GM23338 (cell line): ENCODE measurements around the gene B4GALT7. TPM values are rescaled to one million over a fixed set of nuclear protein-coding genes. Genes with fewer than 3 reads are reported as not detected.

Source experiments
- ATAC-seq: fragments of 200-7000 bp; cut with Tn5 transposase; 3 replicates; pipeline ENCODE4 v1.9.1; 2020
- DNase-seq: peaks from one replicate; pipeline ENCODE4 v3.0.0-alpha.2; 2015; ENCODE audit warnings: low spot score
- H2AFZ ChIP-seq: fragments of 200-600 bp; sonication (generic); 2 replicates; pipeline ENCODE4 v1.8.0; 2016; ENCODE audit warnings: antibody characterized with exemption, mild to moderate bottlenecking, moderate library complexity
- H3F3A ChIP-seq: fragments of 200-600 bp; sonication (generic); replicated peaks from 2 replicates; pipeline ENCODE4 v1.8.0; 2017; ENCODE audit warnings: antibody characterized with exemption, mixed run types, low read depth
- H3K27ac ChIP-seq: fragments of 200-600 bp; sonication (generic); 2 replicates; pipeline ENCODE4 v1.6.1; 2016; ENCODE audit warnings: low read depth
- H3K27me3 ChIP-seq: fragments of 200-600 bp; sonication (generic); 2 replicates; pipeline ENCODE4 v1.8.0; 2016; ENCODE audit warnings: mild to moderate bottlenecking, mixed run types, moderate library complexity; ENCODE audit not compliant: insufficient read depth
- H3K36me3 ChIP-seq: fragments of 200-600 bp; sonication (generic); 2 replicates; pipeline ENCODE4 v1.8.0; 2016; ENCODE audit warnings: mild to moderate bottlenecking; ENCODE audit not compliant: insufficient read depth
- H3K4me1 ChIP-seq: fragments of 200-600 bp; sonication (generic); 2 replicates; pipeline ENCODE4 v1.8.0; 2016; ENCODE audit warnings: mild to moderate bottlenecking, moderate library complexity; ENCODE audit not compliant: insufficient read depth
- H3K4me2 ChIP-seq: fragments of 200-600 bp; sonication (generic); 2 replicates; pipeline ENCODE4 v1.7.1; 2017; ENCODE audit warnings: mixed run types
- H3K4me3 ChIP-seq: fragments of 200-600 bp; sonication (generic); 2 replicates; pipeline ENCODE4 v1.6.1; 2016; ENCODE audit warnings: mixed run types
- H3K79me2 ChIP-seq: fragments of 200-600 bp; sonication (generic); replicated peaks from 2 replicates; pipeline ENCODE4 v1.8.0; 2017; ENCODE audit warnings: mild to moderate bottlenecking; ENCODE audit not compliant: insufficient read depth
- H3K9me2 ChIP-seq: fragments of 200-600 bp; sonication (generic); 2 replicates; pipeline ENCODE4 v1.8.0; 2017; ENCODE audit not compliant: insufficient read depth
- H4K20me1 ChIP-seq: fragments of 200-600 bp; sonication (generic); replicated peaks from 2 replicates; pipeline ENCODE4 v1.8.0; 2017; ENCODE audit warnings: mild to moderate bottlenecking; ENCODE audit not compliant: insufficient read depth
- H3K27ac Mint-ChIP-seq: 2 replicates; pipeline ENCODE4 v1.8.0; 2020; ENCODE audit warnings: inconsistent platforms, mild to moderate bottlenecking, moderate library complexity, mixed read lengths
- H3K27me3 Mint-ChIP-seq: 3 replicates; pipeline ENCODE4 v1.8.0; 2022; ENCODE audit warnings: low read depth, mild to moderate bottlenecking, moderate library complexity, mixed read lengths, inconsistent platforms; ENCODE audit not compliant: insufficient read depth, poor library complexity
- H3K36me3 Mint-ChIP-seq: 3 replicates; pipeline ENCODE4 v1.8.0; 2021; ENCODE audit warnings: low read depth, mild to moderate bottlenecking, inconsistent platforms, moderate library complexity, mixed read lengths
- H3K4me1 Mint-ChIP-seq: 3 replicates; pipeline ENCODE4 v1.8.0; 2020; ENCODE audit warnings: mild to moderate bottlenecking, inconsistent platforms, mixed read lengths
- H3K4me3 Mint-ChIP-seq: 3 replicates; pipeline ENCODE4 v1.8.0; 2021; ENCODE audit warnings: moderate library complexity, mild to moderate bottlenecking, inconsistent platforms, mixed read lengths
- H3K9me3 Mint-ChIP-seq: 3 replicates; pipeline ENCODE4 v1.8.0; 2020; ENCODE audit warnings: moderate library complexity, mild to moderate bottlenecking, inconsistent platforms, mixed read lengths
- CREB1 ChIP-seq: fragments of 250-450 bp; sonication (Bioruptor Pico); IDR thresholded peaks from 2 replicates; pipeline ENCODE4 v1.5.0; 2020; ENCODE audit warnings: low read depth, mild to moderate bottlenecking, moderate library complexity
- EZH2phosphoT487 ChIP-seq: fragments of 200-600 bp; sonication (generic); IDR thresholded peaks from one replicate; pipeline ENCODE4 v1.8.1; 2018; ENCODE audit warnings: antibody characterized with exemption; ENCODE audit not compliant: unreplicated experiment
- JUNB ChIP-seq: IDR thresholded peaks from one replicate; pipeline ENCODE4 v1.6.1; 2016; ENCODE audit warnings: antibody characterized with exemption; ENCODE audit not compliant: unreplicated experiment
- STAT1 ChIP-seq: IDR thresholded peaks from one replicate; pipeline ENCODE4 v1.6.1; 2016; ENCODE audit warnings: antibody characterized with exemption; ENCODE audit not compliant: unreplicated experiment
- ZNF114 ChIP-seq: fragments of 250-450 bp; sonication (Bioruptor Pico); IDR thresholded peaks from 2 replicates; pipeline ENCODE4 v1.5.0; 2020; ENCODE audit warnings: mild to moderate bottlenecking, moderate library complexity
- ZNF331 ChIP-seq: fragments of 250-450 bp; sonication (Bioruptor Pico); IDR thresholded peaks from 2 replicates; pipeline ENCODE4 v1.5.0; 2020; ENCODE audit warnings: low read depth, mild to moderate bottlenecking, moderate library complexity
- polyA plus RNA-seq: library from polyadenylated mRNA; unstranded; fragments of >200 nt; fragmentation: Nextera tagmentation; extraction: Ambion mirVana; gene quantifications from 2 replicates; pipeline ENCODE4 v1.2.1, GENCODE V29; 2016
- total RNA-seq: library from RNA; depleted of rRNA; stranded (reverse); fragments of >200 nt; shearing (Covaris generic); gene quantifications from 2 replicates; pipeline ENCODE4 v1.2.3, GENCODE V29; 2014
- TF ChIP-seq, protein P1 (sequence below), 2 experiments: fragments of 200-600 bp in 1 of 2; sonication (generic) in 1 of 2; conservative IDR thresholded peaks; 2 replicates each; pipeline versions ENCODE4 v1.5.1 to v1.6.1; 2016 to 2017; ENCODE audit warnings: antibody characterized with exemption in 2 of 2, low read depth in 2 of 2, mild to moderate bottlenecking in 2 of 2, moderate library complexity in 1 of 2
- TF ChIP-seq, protein P2 (sequence below): IDR thresholded peaks from 2 replicates; pipeline ENCODE4 v1.6.1; 2016; ENCODE audit warnings: antibody characterized with exemption
- TF ChIP-seq, protein P3 (sequence below): IDR thresholded peaks from one replicate; pipeline ENCODE4 v1.6.1; 2018; ENCODE audit warnings: antibody characterized with exemption; ENCODE audit not compliant: unreplicated experiment

Gene B4GALT7
- total and polyA plus RNA-seq, 2 experiments from 2014 or later: 10.0 to 23.3 TPM

DNA sequence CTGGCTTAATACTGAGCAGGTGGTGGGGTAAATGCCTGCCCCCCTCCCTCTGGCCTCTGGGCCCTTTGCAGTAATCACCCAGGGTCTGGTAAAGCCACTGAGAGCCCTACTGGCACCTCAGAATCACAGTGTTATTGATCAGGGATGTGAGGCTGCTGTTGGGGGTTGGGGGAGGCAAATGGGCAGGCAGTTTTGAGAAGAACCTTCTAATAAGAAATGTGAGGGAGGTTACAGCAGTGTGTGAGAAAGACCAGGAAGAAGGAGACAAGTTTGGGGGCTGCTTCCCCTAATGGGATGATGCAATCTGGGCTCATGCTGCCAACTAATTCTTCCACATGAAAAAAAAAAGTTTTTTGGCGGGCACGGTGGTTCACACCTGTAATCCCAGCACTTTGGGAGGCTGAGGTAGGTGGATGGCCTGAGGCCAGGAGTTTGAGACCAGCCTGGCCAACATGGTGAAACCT, 3.1 kb upstream of the B4GALT7 start:
- no peak for DNase-seq
- Histone ChIP-seq H3K4me3 (no peak overlapping the region), H4K20me1 (peaks cover 6% of the 10 kb centered on the region), H3K79me2 (peaks cover 16% of the 10 kb centered on the region; the same call in 1 of the 2 replicates), H3K4me1 (peaks cover 8% of the 10 kb centered on the region; the same call in 1 of the 2 replicates), H3K9me2 (no peaks in the 10 kb centered on the region), H3K27ac (no peak overlapping the region), H3K4me2 (no peak overlapping the region), H3F3A (peaks cover 25% of the 10 kb centered on the region; the same call in 1 of the 2 replicates), H3K27me3 (peaks cover 7% of the 10 kb centered on the region; the same call in 1 of the 2 replicates), H2AFZ (no peak overlapping the region), H3K36me3 (peaks cover 16% of the 10 kb centered on the region)
- peaks cover 15% of the 10 kb centered on the region for H3K27me3 Mint-ChIP-seq
- peaks cover 47% of the 10 kb centered on the region for H3K36me3 Mint-ChIP-seq
- H3K9me3 Mint-ChIP-seq: no peaks in the 10 kb centered on the region; the same call in 2 of the 3 replicates
- no peak for ATAC-seq
- TF ChIP-seq ZNF331 (no peak), JUNB (no peak), ZNF114 (CRISPR knock-in tag) (no peak)
- TF ChIP-seq, protein P1, sequence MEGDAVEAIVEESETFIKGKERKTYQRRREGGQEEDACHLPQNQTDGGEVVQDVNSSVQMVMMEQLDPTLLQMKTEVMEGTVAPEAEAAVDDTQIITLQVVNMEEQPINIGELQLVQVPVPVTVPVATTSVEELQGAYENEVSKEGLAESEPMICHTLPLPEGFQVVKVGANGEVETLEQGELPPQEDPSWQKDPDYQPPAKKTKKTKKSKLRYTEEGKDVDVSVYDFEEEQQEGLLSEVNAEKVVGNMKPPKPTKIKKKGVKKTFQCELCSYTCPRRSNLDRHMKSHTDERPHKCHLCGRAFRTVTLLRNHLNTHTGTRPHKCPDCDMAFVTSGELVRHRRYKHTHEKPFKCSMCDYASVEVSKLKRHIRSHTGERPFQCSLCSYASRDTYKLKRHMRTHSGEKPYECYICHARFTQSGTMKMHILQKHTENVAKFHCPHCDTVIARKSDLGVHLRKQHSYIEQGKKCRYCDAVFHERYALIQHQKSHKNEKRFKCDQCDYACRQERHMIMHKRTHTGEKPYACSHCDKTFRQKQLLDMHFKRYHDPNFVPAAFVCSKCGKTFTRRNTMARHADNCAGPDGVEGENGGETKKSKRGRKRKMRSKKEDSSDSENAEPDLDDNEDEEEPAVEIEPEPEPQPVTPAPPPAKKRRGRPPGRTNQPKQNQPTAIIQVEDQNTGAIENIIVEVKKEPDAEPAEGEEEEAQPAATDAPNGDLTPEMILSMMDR (conservative IDR thresholded peaks at IDR 0.05; ENCODE audit: low read depth in 2 of 2): no peak
- no peak overlapping the region for H3K4me3 Mint-ChIP-seq
- H3K27ac Mint-ChIP-seq: no peak overlapping the region
- peaks cover 10% of the 10 kb centered on the region for H3K4me1 Mint-ChIP-seq

DNA sequence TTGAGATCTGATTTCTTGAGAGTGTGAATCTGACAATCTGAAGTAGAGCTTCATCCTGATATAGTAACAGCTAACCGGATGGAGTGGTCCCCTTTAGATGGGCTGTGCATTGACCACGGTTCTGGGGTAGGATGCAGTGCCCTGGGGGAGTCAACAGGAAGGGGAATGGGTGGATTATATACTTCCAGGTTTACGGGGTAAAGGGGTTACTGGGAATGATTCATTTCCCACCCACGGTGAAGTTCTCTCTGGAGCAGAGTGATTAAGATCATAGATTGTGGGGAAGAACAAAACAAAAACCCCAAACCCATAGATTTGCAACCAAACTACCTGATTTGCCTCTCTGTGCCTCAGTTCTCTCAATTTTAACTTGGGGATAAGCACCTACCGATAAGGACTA, 1.5 kb upstream of the B4GALT7 start:
- Histone ChIP-seq H2AFZ (no peak overlapping the region), H3K36me3 (peaks cover 15% of the 10 kb centered on the region), H3K4me3 (no peak overlapping the region), H3K27me3 (peaks cover 7% of the 10 kb centered on the region; the same call in 1 of the 2 replicates), H3F3A (peaks cover 20% of the 10 kb centered on the region; the same call in 1 of the 2 replicates), H4K20me1 (peaks cover 6% of the 10 kb centered on the region), H3K9me2 (no peaks in the 10 kb centered on the region), H3K27ac (no peak overlapping the region), H3K4me2 (no peak overlapping the region), H3K79me2 (peaks cover 6% of the 10 kb centered on the region; the same call in 1 of the 2 replicates), H3K4me1 (peaks cover 4% of the 10 kb centered on the region; the same call in 1 of the 2 replicates)
- Mint-ChIP-seq H3K36me3 (peaks cover 34% of the 10 kb centered on the region), H3K9me3 (no peaks in the 10 kb centered on the region; the same call in 2 of the 3 replicates), H3K4me1 (peaks cover 10% of the 10 kb centered on the region; the same call in 2 of the 3 replicates), H3K27ac (no peak overlapping the region), H3K4me3 (peak overlapping the region; percentile 67; the same call in 2 of the 3 replicates), H3K27me3 (peaks cover 14% of the 10 kb centered on the region)
- DNase-seq (no peak), ATAC-seq (no peak)
- TF ChIP-seq EZH2phosphoT487 (no peak), JUNB (no peak), STAT1 (no peak), CREB1 (no peak)
- TF ChIP-seq, protein P2, sequence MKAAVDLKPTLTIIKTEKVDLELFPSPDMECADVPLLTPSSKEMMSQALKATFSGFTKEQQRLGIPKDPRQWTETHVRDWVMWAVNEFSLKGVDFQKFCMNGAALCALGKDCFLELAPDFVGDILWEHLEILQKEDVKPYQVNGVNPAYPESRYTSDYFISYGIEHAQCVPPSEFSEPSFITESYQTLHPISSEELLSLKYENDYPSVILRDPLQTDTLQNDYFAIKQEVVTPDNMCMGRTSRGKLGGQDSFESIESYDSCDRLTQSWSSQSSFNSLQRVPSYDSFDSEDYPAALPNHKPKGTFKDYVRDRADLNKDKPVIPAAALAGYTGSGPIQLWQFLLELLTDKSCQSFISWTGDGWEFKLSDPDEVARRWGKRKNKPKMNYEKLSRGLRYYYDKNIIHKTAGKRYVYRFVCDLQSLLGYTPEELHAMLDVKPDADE: no peak
- TF ChIP-seq, protein P3, sequence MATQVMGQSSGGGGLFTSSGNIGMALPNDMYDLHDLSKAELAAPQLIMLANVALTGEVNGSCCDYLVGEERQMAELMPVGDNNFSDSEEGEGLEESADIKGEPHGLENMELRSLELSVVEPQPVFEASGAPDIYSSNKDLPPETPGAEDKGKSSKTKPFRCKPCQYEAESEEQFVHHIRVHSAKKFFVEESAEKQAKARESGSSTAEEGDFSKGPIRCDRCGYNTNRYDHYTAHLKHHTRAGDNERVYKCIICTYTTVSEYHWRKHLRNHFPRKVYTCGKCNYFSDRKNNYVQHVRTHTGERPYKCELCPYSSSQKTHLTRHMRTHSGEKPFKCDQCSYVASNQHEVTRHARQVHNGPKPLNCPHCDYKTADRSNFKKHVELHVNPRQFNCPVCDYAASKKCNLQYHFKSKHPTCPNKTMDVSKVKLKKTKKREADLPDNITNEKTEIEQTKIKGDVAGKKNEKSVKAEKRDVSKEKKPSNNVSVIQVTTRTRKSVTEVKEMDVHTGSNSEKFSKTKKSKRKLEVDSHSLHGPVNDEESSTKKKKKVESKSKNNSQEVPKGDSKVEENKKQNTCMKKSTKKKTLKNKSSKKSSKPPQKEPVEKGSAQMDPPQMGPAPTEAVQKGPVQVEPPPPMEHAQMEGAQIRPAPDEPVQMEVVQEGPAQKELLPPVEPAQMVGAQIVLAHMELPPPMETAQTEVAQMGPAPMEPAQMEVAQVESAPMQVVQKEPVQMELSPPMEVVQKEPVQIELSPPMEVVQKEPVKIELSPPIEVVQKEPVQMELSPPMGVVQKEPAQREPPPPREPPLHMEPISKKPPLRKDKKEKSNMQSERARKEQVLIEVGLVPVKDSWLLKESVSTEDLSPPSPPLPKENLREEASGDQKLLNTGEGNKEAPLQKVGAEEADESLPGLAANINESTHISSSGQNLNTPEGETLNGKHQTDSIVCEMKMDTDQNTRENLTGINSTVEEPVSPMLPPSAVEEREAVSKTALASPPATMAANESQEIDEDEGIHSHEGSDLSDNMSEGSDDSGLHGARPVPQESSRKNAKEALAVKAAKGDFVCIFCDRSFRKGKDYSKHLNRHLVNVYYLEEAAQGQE: no peak
